Measurements from ENCODE around the gene SH3BGRL3.
A peak's percentile ranks its signal among the peaks of the same experiment; 100 is the strongest.
"Not testable (repeated sequence)": the region's sequence is repeated elsewhere in the genome, so short reads cannot be mapped to it uniquely, and the experiment has no call there.

SH3BGRL3 gene

GRCh38 chr1:26321315-26322041 is 41.6 kb downstream of the SH3BGRL3 start:
- H3K4me3 ChIP-seq (ENCODE audit: low read depth, low read length): no peak overlapping the region
- TF ChIP-seq CTCF (conservative IDR thresholded peaks at IDR 0.05; ENCODE audit: low read depth, low read length): peak; percentile 93
- peak; percentile 88 for DNase-seq (ENCODE audit: low read depth)

- no peak overlapping the region for H3K4me3 ChIP-seq (ENCODE audit: low read depth, low read length)
- DNase-seq (ENCODE audit: low read depth): no peak
- no peak for TF ChIP-seq CTCF (conservative IDR thresholded peaks at IDR 0.05; ENCODE audit: low read depth, low read length)
Observed at GRCh38 chr1:26322042-26322331, 42.1 kb downstream of the SH3BGRL3 start.

- no peak for TF ChIP-seq CTCF (conservative IDR thresholded peaks at IDR 0.05; ENCODE audit: low read depth, low read length)
- DNase-seq (ENCODE audit: low read depth): no peak
Observed at GRCh38 chr1:26323382-26323781, 43.5 kb downstream of the SH3BGRL3 start.

GRCh38 chr1:26324550-26324949 is 44.7 kb downstream of the SH3BGRL3 start:
- no peak for DNase-seq (ENCODE audit: low read depth)
- no peak for TF ChIP-seq CTCF (conservative IDR thresholded peaks at IDR 0.05; ENCODE audit: low read depth, low read length)
- no peak overlapping the region for H3K4me3 ChIP-seq (ENCODE audit: low read depth, low read length)

More at GRCh38 chr1:26323382-26323781, 43.5 kb downstream of the SH3BGRL3 start:
- no peak overlapping the region for H3K4me3 ChIP-seq (ENCODE audit: low read depth, low read length)

- DNase-seq (ENCODE audit: low read depth): no peak
- H3K4me3 ChIP-seq (ENCODE audit: low read depth, low read length): no peak overlapping the region
- TF ChIP-seq CTCF (conservative IDR thresholded peaks at IDR 0.05; ENCODE audit: low read depth, low read length): no peak
Observed at GRCh38 chr1:26327956-26328362, 48.1 kb downstream of the SH3BGRL3 start.

- no peak for TF ChIP-seq CTCF (conservative IDR thresholded peaks at IDR 0.05; ENCODE audit: low read depth, low read length)
- H3K4me3 ChIP-seq (ENCODE audit: low read depth, low read length): no peak overlapping the region
- no peak for DNase-seq (ENCODE audit: low read depth)
Observed at GRCh38 chr1:26328597-26328996, 48.7 kb downstream of the SH3BGRL3 start.

- not testable (repeated sequence) for DNase-seq (ENCODE audit: low read depth); H3K4me3 ChIP-seq (ENCODE audit: low read depth, low read length)
Observed at GRCh38 chr1:26329380-26329779, 49.5 kb downstream of the SH3BGRL3 start.
